ENCODE results near the gene CHMP2B.
"Not testable (repeated sequence)": the region's sequence is repeated elsewhere in the genome, so short reads cannot be mapped to it uniquely, and the experiment has no call there.

Gene CHMP2B

GRCh38 chr3:87233805-87234204 is 6.7 kb downstream of the CHMP2B start:
- no peak for DNase-seq (ENCODE audit: low read depth)

- DNase-seq (ENCODE audit: low read depth), result no peak
Measured at GRCh38 chr3:87236093-87236492, 9.0 kb downstream of the CHMP2B start.

- no peak for DNase-seq (ENCODE audit: low read depth)
Measured at GRCh38 chr3:87246662-87247429, 19.7 kb downstream of the CHMP2B start.

- no peak for DNase-seq (ENCODE audit: low read depth)
Measured at GRCh38 chr3:87247430-87247773, 20.3 kb downstream of the CHMP2B start.

GRCh38 chr3:87248231-87248630 is 21.1 kb downstream of the CHMP2B start:
- DNase-seq (ENCODE audit: low read depth), result not testable (repeated sequence)

GRCh38 chr3:87248831-87249230 is 21.7 kb downstream of the CHMP2B start:
- no peak for DNase-seq (ENCODE audit: low read depth)

- no peak for DNase-seq (ENCODE audit: low read depth)
Measured at GRCh38 chr3:87250009-87250408, 22.9 kb downstream of the CHMP2B start.

- peak; percentile 6 for DNase-seq (ENCODE audit: low read depth)
Measured at GRCh38 chr3:87260270-87260669, 33.2 kb downstream of the CHMP2B start.

- DNase-seq (ENCODE audit: low read depth), result no peak
Measured at GRCh38 chr3:87261925-87262324, 34.8 kb downstream of the CHMP2B start.

- no peak for DNase-seq (ENCODE audit: low read depth)
Measured at GRCh38 chr3:87267953-87268645, 41.0 kb downstream of the CHMP2B start.

GRCh38 chr3:87268646-87269211 is 41.6 kb downstream of the CHMP2B start:
- DNase-seq (ENCODE audit: low read depth), result no peak

GRCh38 chr3:87269723-87270122 is 42.6 kb downstream of the CHMP2B start:
- no peak for DNase-seq (ENCODE audit: low read depth)

GRCh38 chr3:87270908-87271700 is 44.0 kb downstream of the CHMP2B start:
- no peak for DNase-seq (ENCODE audit: low read depth)

GRCh38 chr3:87272718-87273341 is 45.7 kb downstream of the CHMP2B start:
- no peak for DNase-seq (ENCODE audit: low read depth)

- no peak for DNase-seq (ENCODE audit: low read depth)
Measured at GRCh38 chr3:87276484-87276883, 49.4 kb downstream of the CHMP2B start, which contains the start of gene POU1F1. Gene POU1F1, minus strand, starts transcription at chr3:87276584. Its CDS starts 122 bp downstream, at chr3:87276462.

GRCh38 chr3:87287011-87287410 is 59.9 kb downstream of the CHMP2B start:
- DNase-seq (ENCODE audit: low read depth), result peak; percentile 8

GRCh38 chr3:87288446-87288845 is 61.3 kb downstream of the CHMP2B start:
- no peak for DNase-seq (ENCODE audit: low read depth)

GRCh38 chr3:87298111-87298718 is 71.1 kb downstream of the CHMP2B start:
- no peak for DNase-seq (ENCODE audit: low read depth)

- DNase-seq (ENCODE audit: low read depth), result not testable (repeated sequence)
Measured at GRCh38 chr3:87305031-87305430, 77.9 kb downstream of the CHMP2B start.
